ENCODE data around the gene SLC35F6. TPM values are rescaled to one million over a fixed set of nuclear protein-coding genes. Genes with fewer than 3 reads are reported as not detected.

The SLC35F6 gene
- total RNA-seq: 25.6 and 34.5 TPM in 2 replicates

GRCh38 chr2:26764078-26764887 is at the start of gene SLC35F6:
Gene SLC35F6 (plus strand): TSS chr2:26764284. CDS start chr2:26764350, 66 bp downstream.

GRCh38 chr2:26785431-26786206 is 21.5 kb downstream of the SLC35F6 start, which contains the start of gene CENPA:
Gene CENPA (plus strand): TSS chr2:26786056. CDS start chr2:26786197, 141 bp downstream.

Other genes with a start within 250 kb of the SLC35F6 start
- not detected in 2 replicates for gene CIB4, start 122.9 kb upstream of the SLC35F6 start, total RNA-seq
- 4.3 TPM in 1 of 2 replicates, not detected in the other for gene KCNK3, start 71.6 kb upstream of the SLC35F6 start, total RNA-seq
- 4.8 TPM in 1 of 2 replicates, not detected in the other for gene CENPA, start 21.8 kb downstream of the SLC35F6 start, total RNA-seq
- gene DPYSL5, start 83.8 kb downstream of the SLC35F6 start, total RNA-seq: not detected in 2 replicates
- gene MAPRE3, start 206.4 kb downstream of the SLC35F6 start, total RNA-seq: 1.7 and 2.4 TPM in 2 replicates